NB4 (cell line): ENCODE results near the gene TSTD1.

Experiments
- DNase-seq: peaks from one replicate; pipeline ENCODE4 v3.0.0; 2010; ENCODE audit warnings: low read depth
- H3K4me3 ChIP-seq: one replicate; pipeline ENCODE4 v1.5.1; 2011; ENCODE audit warnings: mild to moderate bottlenecking, low read depth, low read length, moderate library complexity
- MYC ChIP-seq: IDR thresholded peaks from 2 replicates; pipeline ENCODE4 v1.6.1; 2011; ENCODE audit warnings: low read depth, low read length
- POLR2A ChIP-seq: IDR thresholded peaks from 2 replicates; pipeline ENCODE4 v1.6.1; 2011; ENCODE audit warnings: mild to moderate bottlenecking; ENCODE audit not compliant: insufficient read length; ENCODE audit errors: extremely low read depth
- TF ChIP-seq, protein P1 (sequence below): IDR thresholded peaks from one replicate; pipeline ENCODE4 v1.5.1; 2012; ENCODE audit warnings: low read depth, low read length
- TF ChIP-seq, protein P2 (sequence below): IDR thresholded peaks from 2 replicates; pipeline ENCODE4 v1.6.1; 2011; ENCODE audit warnings: low read depth, low read length

The TSTD1 gene

DNA sequence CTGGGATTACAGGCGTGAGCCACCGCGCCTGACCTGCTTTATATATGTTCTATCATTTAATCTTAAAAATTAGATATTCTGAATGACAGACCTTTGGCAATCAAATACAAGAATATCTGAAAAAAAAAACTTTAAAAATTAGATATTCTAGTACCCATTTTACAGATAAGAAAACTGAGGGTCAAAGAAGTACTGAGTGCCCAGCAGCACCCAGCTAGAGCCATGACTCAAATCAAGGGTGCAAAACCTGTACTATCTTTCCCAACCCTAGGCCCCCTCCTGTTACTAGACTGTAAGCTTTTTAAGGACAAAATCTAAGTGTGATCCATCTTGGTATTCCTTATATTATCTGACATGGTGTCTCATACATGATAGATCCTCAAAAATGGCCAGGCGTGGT is 22.7 kb upstream of the TSTD1 start:
- H3K4me3 ChIP-seq, result no peak overlapping the region
- TF ChIP-seq, protein P1, sequence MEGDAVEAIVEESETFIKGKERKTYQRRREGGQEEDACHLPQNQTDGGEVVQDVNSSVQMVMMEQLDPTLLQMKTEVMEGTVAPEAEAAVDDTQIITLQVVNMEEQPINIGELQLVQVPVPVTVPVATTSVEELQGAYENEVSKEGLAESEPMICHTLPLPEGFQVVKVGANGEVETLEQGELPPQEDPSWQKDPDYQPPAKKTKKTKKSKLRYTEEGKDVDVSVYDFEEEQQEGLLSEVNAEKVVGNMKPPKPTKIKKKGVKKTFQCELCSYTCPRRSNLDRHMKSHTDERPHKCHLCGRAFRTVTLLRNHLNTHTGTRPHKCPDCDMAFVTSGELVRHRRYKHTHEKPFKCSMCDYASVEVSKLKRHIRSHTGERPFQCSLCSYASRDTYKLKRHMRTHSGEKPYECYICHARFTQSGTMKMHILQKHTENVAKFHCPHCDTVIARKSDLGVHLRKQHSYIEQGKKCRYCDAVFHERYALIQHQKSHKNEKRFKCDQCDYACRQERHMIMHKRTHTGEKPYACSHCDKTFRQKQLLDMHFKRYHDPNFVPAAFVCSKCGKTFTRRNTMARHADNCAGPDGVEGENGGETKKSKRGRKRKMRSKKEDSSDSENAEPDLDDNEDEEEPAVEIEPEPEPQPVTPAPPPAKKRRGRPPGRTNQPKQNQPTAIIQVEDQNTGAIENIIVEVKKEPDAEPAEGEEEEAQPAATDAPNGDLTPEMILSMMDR, result no peak
- DNase-seq, result no peak

DNA sequence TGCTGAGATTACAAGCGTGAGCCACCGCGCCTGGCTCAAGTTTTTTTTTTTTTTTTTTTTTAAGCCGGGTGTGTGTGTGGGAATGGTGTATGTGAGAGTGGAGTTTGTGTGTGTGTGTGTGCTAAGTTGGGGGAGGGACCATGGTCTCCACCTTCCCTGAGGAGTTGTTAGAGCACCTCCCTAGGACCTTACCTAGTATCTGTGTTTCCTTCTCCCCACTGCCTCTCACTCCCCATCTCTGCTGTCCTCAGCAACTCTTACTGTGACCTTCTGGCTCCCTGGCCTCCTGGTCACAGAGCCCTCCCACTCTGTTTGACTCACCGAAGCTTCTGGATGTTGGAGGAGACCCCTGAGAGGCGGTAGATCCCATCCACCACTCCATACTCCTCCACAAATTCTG is 20.5 kb upstream of the TSTD1 start:
- TF ChIP-seq, protein P1, result no peak
- TF ChIP-seq, protein P2, sequence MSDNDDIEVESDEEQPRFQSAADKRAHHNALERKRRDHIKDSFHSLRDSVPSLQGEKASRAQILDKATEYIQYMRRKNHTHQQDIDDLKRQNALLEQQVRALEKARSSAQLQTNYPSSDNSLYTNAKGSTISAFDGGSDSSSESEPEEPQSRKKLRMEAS, result no peak
- DNase-seq, result no peak
- H3K4me3 ChIP-seq, result no peak overlapping the region

DNA sequence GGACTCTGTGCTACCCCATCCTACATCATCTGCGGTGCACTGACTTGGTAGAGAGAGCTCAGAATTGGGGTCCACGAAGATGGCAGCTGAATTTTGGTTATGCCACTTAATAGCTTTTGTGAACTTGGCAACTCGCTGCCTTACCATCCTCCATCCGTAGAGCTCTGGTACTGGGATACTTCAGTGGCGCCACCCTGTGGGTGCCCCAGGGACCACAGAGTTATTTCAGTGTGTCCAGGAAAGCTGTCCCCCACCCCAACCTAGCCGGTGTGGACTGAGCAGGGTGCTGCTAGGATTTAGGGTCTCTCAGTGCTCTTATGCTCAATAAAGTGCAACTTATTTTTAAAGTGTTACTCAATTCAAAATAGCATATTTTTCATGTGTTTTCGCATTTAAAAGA is 16.0 kb upstream of the TSTD1 start:
- TF ChIP-seq POLR2A, result no peak
- TF ChIP-seq, protein P1, result no peak
- TF ChIP-seq, protein P2, result no peak
- TF ChIP-seq MYC, result no peak
- no peak overlapping the region for H3K4me3 ChIP-seq
- DNase-seq, result no peak

GRCh38 chr1:161054232-161054631 is 15.5 kb upstream of the TSTD1 start:
- TF ChIP-seq, protein P1, result no peak
- TF ChIP-seq MYC (no peak), POLR2A (no peak)
- TF ChIP-seq, protein P2, result no peak
- no peak for DNase-seq
- no peak overlapping the region for H3K4me3 ChIP-seq

DNA sequence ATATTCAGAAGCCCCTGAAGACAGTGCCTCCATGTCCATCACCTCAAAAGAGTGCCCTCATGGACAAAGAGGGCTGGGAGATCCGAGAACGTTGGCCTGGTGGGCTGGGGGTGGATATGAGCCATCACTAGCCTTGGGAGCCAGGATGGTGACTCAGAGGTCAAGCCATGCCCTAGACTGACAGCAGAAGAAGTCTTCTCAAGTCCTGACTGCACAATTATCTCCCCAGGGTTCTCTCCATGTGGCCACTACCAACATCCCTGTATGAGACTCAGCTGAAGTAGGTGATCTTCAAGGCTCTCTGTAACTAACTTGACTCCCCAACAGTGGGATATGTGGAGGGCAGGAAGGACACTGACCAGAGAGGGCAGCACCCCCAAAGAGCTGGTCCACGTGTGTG is 14.1 kb upstream of the TSTD1 start:
- H3K4me3 ChIP-seq, result no peak overlapping the region
- no peak for DNase-seq
- TF ChIP-seq, protein P1, result no peak
- TF ChIP-seq POLR2A, result no peak
- TF ChIP-seq, protein P2, result no peak
- no peak for TF ChIP-seq MYC

DNA sequence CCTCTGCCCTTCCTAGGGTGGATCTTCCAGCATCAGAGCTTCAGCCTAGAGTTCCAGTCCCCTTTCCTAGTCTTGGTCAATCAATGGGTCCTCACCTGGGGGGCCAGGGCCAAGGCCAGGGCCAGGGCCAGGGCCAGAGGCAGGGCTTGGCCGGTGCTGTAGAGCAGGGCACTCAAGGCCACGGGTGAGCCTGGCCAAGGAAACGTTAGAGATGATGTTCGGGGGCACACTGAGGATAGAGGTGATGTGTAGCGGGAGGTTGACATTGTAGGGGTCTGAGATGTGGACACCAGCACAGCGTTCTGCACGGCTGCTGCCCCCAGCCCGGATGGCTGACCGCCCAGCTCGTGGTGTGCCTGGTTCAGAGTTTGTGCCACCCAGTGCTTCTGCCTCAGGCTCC is 12.5 kb upstream of the TSTD1 start:
- DNase-seq, result no peak
- no peak for TF ChIP-seq MYC
- H3K4me3 ChIP-seq, result no peak overlapping the region
